Measurements from ENCODE around the gene MEFV.
"Not testable (repeated sequence)": the region's sequence is repeated elsewhere in the genome, so short reads cannot be mapped to it uniquely, and the experiment has no call there.

The MEFV gene

DNA sequence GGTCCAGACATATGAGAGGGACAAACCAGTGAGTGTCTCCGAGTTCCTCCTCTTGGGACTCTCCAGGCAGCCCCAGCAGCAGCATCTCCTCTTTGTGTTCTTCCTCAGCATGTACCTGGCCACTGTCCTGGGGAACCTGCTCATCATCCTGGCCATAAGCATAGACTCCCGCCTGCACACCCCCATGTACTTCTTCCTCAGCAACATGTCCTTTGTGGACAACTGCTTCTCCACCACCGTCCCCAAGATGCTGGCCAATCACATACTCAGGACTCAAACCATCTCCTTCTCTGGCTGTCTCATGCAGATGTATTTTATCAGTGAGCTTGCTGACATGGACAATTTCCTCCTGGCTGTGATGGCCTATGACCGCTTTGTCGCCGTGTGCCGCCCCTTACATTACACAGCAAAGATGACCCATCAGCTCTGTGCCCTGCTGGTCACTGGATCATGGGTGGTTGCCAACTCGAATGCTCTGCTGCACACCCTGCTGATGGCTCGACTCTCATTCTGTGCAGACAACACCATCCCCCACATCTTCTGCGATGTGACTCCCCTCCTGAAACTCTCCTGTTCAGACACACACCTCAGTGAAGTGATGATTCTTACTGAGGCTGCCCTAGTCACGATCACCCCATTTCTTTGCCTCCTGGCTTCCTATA, 40.7 kb downstream of the MEFV start:
- DNase-seq: no peak

GRCh38 chr16:3214904-3215600, 41.4 kb downstream of the MEFV start:
- peak; percentile 67 for DNase-seq

DNA sequence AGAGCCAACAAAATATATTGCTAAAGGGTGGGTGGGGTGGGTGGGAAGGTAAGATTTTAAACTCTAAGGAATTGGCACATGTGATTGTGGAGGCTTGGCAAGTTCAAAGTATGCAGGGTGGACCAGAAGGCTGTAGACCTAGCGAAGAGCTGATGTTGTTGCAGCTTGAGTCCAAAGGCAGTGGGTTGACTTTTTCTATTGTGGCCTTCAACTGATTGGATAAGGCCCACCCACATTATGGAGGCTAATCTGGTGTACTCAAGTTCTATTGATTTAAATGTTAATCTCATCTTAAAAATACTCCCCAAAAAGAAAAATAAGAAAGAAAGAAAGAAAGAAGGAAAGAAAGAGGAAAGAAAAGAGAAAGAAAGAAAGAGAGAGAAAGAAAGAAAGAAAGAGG, 43.9 kb downstream of the MEFV start:
- no peak for DNase-seq

GRCh38 chr16:3212006-3212405, 44.4 kb downstream of the MEFV start:
- DNase-seq: no peak

DNA sequence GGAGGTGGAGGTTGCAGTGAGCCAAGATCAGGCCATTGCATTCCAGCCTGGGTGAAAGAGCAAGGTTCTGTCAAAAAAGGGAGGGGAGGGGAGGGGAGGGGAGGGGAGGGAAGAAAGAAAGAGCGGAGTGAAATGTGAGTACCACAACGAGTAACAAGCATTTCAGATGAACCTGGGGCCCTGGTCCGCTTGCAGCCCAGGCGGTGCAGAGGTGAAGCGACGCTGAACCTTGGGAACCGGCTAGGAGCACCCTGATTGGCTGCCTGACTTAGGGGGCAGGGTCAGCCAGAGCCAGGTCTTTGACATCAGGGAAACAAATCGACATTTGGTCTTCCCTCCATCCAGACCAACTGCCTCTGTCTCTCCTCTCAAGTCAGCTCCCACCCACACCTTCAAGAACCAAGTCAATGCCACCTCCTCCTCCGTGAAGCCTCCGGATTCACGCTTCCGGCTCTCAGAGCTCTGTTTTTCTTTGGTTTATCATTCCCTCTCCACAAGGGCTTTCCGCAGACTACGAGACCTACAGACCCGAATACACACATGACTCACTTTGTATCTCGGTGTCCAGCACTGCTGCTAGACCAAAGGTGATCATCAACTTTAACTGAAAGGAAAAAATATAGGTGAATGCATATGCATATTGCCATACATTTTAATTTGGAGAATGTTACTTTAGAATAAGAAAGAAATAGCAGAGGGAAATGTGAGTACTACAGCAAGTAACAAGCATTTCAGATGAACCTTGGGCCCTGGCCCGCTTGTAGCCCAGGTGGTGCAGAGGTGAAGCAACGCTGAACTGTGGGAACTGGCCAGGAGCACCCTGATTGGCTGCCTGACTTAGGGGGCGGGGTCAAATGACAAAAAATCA, 49.1 kb downstream of the MEFV start:
- no peak for DNase-seq

- DNase-seq: not testable (repeated sequence)
These were observed 50.5 kb downstream of the MEFV start for GRCh38 chr16:3205939-3206338.

DNA sequence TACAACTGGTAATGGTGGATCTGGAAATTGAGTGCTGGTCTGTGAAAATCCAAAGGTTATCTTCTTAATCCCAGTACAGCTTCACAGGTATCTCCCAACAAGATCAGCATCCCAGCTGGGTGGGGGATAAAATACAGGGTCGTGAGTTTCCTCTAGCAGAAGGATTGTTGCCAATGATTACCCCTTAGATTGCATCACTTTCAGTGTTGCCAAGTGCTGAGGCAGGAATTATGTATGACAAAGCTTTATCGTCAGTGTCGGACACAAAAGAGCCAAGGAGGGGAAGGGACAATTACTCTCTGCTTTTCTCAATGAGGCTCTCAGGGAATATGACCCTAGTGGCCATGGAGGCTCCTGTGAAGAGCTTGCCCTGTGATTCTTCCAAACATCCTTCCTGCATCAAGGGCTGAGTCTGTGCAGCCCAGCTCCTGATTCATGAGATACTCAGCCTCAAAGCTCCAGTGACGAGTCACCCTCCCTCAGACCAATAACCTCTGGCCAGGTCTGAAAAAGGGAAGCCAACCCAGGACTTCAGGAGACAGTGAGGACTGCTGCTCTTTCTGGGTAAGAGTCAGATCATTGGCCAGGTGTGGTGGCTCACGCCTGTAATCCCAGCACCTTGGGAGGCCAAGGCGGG, 53.4 kb downstream of the MEFV start:
- no peak for DNase-seq

GRCh38 chr16:3198334-3199072, 57.9 kb downstream of the MEFV start:
- no peak for DNase-seq

DNA sequence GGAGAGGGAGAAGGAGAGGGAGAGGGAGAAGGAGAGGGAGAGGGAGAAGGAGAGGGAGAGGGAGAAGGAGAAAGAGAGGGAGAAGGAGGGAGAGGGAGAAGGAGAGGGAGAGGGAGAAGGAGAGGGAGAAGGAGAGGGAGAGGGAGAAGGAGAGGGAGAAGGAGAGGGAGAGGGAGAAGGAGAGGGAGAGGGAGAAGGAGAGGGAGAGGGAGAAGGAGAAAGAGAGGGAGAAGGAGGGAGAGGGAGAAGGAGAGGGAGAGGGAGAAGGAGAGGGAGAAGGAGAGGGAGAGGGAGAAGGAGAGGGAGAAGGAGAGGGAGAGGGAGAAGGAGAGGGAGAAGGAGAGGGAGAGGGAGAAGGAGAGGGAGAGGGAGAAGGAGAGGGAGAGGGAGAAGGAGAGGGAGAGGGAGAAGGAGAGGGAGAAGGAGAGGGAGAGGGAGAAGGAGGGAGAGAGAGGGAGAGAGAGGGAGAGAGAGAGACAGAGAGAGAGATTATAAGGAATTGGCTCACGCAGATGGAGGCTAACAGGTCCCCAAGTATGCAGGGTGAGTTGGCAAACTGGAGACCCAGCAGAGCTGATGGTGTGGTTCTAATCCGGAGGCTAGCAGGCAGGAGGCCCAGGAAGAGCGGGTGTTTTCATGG, 58.6 kb downstream of the MEFV start:
- DNase-seq: not testable (repeated sequence)

DNA sequence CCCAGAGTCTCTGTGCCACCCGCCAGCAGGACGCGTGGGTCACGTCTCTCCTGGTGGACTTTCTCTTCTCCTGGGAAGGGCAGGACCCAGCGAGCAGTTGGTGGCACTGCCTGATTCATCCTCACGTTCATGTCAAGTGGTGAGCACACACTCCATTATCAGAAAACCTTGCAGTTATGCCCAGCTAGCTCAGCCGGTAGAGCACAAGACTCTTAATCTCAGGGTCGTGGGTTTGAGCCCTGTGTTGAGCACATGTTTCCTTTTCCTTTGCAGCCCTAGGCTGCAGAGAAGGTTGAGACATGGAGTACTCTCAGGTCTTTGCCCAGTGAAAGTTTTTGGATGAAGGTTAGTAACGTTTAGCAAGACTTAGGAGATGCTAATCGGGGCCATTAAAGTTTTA, 60.5 kb downstream of the MEFV start:
- no peak for DNase-seq

- no peak for DNase-seq
These were observed 61.6 kb downstream of the MEFV start for GRCh38 chr16:3194792-3195191.

DNA sequence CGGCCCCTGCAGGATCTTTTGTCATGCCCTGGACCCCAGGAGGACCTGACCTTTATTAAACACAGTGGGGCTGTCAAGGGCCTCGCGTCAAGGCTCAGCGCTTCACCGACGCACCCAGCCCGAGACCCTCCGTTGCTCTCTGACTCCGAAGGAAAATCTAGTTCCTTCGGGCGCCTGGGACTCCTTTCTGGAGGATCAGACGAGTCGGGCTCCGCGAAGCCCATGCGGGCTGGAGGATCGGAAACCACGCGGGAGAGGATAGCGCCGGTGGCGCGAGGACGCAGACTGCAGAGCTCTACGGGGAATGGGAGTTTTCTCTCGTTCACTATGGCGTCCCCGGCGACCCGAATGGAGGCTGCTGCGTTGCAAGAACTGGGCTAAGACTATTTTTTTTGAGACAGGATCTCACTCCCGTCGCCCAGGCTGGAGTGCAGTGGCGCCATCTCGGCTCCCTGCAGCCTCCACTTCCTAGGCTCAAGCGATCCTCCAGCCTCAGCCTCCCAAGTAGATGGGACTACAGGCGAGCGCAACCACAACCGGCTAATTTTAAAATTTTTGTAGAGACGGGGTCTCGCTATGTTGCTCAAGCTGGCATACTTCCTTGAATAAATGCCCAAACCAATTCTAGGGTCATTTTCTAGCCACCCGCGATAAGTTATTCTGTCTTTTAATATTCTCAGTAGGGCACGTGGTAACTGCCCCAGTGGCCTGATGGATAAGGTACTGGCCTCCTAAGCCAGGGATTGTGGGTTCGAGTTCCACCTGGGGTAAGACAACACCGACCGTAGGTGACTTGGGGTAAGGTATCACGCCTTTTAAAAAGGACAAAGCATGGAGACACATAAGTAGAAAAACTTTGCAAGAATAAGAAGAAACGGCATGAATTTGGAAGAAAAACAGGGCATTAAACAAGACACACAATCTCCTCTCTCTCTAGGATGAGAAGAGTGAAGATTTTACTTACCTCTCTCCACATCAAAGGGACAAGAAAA, 62.9 kb downstream of the MEFV start:
- no peak for DNase-seq

DNA sequence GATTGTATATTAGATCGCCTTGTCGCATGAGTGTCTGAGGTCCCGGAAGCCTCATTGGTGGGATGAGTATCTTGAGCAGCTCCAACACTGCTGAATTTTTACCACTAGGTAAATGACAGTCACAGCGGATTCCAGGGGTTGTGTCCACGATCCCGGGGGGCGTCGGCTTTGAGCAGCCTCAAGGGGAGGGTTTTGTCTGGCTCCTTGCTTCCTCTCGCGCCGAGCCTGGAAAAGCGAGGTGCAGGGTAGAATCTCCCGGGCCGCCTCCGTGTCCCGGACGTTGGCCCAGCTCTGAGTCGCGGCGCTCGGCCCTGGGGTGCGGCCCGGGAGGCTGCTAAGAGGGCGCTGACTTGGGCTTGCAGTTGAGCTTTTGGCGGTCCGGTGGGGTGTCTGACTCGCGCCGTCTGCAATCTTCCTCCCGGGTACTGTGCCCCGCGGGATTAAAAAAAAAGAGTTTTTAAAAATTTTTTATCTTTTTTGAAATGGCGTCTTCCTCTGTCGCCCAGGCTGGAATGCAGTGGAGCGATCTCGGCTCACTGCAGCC, 63.9 kb downstream of the MEFV start:
- DNase-seq: no peak

Measured in CD4-positive, alpha-beta T cell treated with Interleukin-12 subunit alpha and Interleukin-12 subunit beta, for 1 hour (primary cell).